ENCODE results near the gene MYO7B.
A peak's percentile ranks its signal among the peaks of the same experiment; 100 is the strongest.

The MYO7B gene

GRCh38 chr2:127641133-127641532 is 105.7 kb downstream of the MYO7B start:
- DNase-seq (ENCODE audit: extremely low read depth, low read depth) = no peak
- no peak overlapping the region for H3K4me3 ChIP-seq (replicated peaks; ENCODE audit: low read depth, low read length)
- no peak for TF ChIP-seq CTCF (IDR thresholded peaks at IDR 0.05; ENCODE audit: low read depth, low read length, missing control alignments)

- DNase-seq (ENCODE audit: extremely low read depth, low read depth) = no peak
- TF ChIP-seq CTCF (IDR thresholded peaks at IDR 0.05; ENCODE audit: low read depth, low read length, missing control alignments) = no peak
- H3K4me3 ChIP-seq (replicated peaks; ENCODE audit: low read depth, low read length) = no peak overlapping the region
These were observed 106.5 kb downstream of the MYO7B start for GRCh38 chr2:127641846-127642507.

GRCh38 chr2:127642706-127643438 is 107.4 kb downstream of the MYO7B start:
- no peak overlapping the region for H3K4me3 ChIP-seq (replicated peaks; ENCODE audit: low read depth, low read length)
- DNase-seq (ENCODE audit: extremely low read depth, low read depth) = no peak
- no peak for TF ChIP-seq CTCF (IDR thresholded peaks at IDR 0.05; ENCODE audit: low read depth, low read length, missing control alignments)

- DNase-seq (ENCODE audit: extremely low read depth, low read depth) = no peak
- no peak overlapping the region for H3K4me3 ChIP-seq (replicated peaks; ENCODE audit: low read depth, low read length)
- no peak for TF ChIP-seq CTCF (IDR thresholded peaks at IDR 0.05; ENCODE audit: low read depth, low read length, missing control alignments)
These were observed 108.1 kb downstream of the MYO7B start for GRCh38 chr2:127643439-127644065.

GRCh38 chr2:127644066-127645025 is 108.9 kb downstream of the MYO7B start:
- TF ChIP-seq CTCF (IDR thresholded peaks at IDR 0.05; ENCODE audit: low read depth, low read length, missing control alignments) = peak; percentile 12
- no peak for DNase-seq (ENCODE audit: extremely low read depth, low read depth)
- no peak overlapping the region for H3K4me3 ChIP-seq (replicated peaks; ENCODE audit: low read depth, low read length)

GRCh38 chr2:127645026-127645394 is 109.5 kb downstream of the MYO7B start:
- DNase-seq (ENCODE audit: extremely low read depth, low read depth) = no peak
- H3K4me3 ChIP-seq (replicated peaks; ENCODE audit: low read depth, low read length) = no peak overlapping the region
- TF ChIP-seq CTCF (IDR thresholded peaks at IDR 0.05; ENCODE audit: low read depth, low read length, missing control alignments) = no peak
